Renal cortex interstitium (tissue), 15 donors: ENCODE results near the gene ZNF219. TPM values are rescaled to one million over a fixed set of nuclear protein-coding genes. Genes with fewer than 3 reads are reported as not detected.

Experiments
- DNase-seq, 11 donors: peaks; one replicate each; pipeline ENCODE4 v3.0.0-alpha.2; 2013; ENCODE audit warnings: low read depth in 9 of 11, low spot score in 4 of 11; ENCODE audit errors: extremely low read depth in 1 of 11
- long read RNA-seq, 16 experiments: transcript quantifications; one replicate each; lab custom pipeline, GENCODE V29; 2026
- polyA plus RNA-seq, 3 donors: library from polyadenylated mRNA; unstranded; fragments of 120-200 nt; gene quantifications; one replicate each; pipeline ENCODE4 v1.2.1, GENCODE V29; 2013; ENCODE audit not compliant: insufficient read length in 3 of 3

ZNF219 gene
- 10 to 100 TPM; 22.9 to 43.4 (median 39.4) TPM for polyA plus RNA-seq
- long read RNA-seq, donor 1, partial matches to known transcripts, result 7 of 13 reads
- long read RNA-seq, donor 1, other reads (novel, unspliced or antisense), result 0 of 13 reads
- long read RNA-seq, donor 2, partial matches to known transcripts, result 22 of 26 reads
- long read RNA-seq, donor 2, other reads (novel, unspliced or antisense), result 0 of 26 reads
- long read RNA-seq, donor 3, transcript ZNF219-201 (5 exons, 3,071 nt), result major isoform, 8 of 10 reads
- long read RNA-seq, donor 3, partial matches to known transcripts, result 0 of 10 reads
- long read RNA-seq, donor 3, other reads (novel, unspliced or antisense), result 0 of 10 reads
- long read RNA-seq, donor 4, transcript ZNF219-201 (5 exons, 3,071 nt), result major isoform, 8 of 16 reads
- long read RNA-seq, donor 4, partial matches to known transcripts, result 5 of 16 reads
- long read RNA-seq, donor 4, other reads (novel, unspliced or antisense), result 0 of 16 reads
- long read RNA-seq, donor 5, result 0 reads
- long read RNA-seq, donor 6, partial matches to known transcripts, result 21 of 26 reads
- long read RNA-seq, donor 6, other reads (novel, unspliced or antisense), result 0 of 26 reads
- long read RNA-seq, donor 7, partial matches to known transcripts, result 0 of 4 reads
- long read RNA-seq, donor 7, other reads (novel, unspliced or antisense), result 0 of 4 reads
- long read RNA-seq, donor 8, result 0 reads
- long read RNA-seq, donor 9, transcript ZNF219-201 (5 exons, 3,071 nt), result major isoform, 7 of 25 reads
- long read RNA-seq, donor 9, partial matches to known transcripts, result 16 of 25 reads
- long read RNA-seq, donor 9, other reads (novel, unspliced or antisense), result 0 of 25 reads
- long read RNA-seq, donor 10, transcript ZNF219-201 (5 exons, 3,071 nt), result major isoform, 5 of 22 reads
- long read RNA-seq, donor 10, partial matches to known transcripts, result 16 of 22 reads
- long read RNA-seq, donor 10, other reads (novel, unspliced or antisense), result 0 of 22 reads
- long read RNA-seq, donor 11, transcript ZNF219-201 (5 exons, 3,071 nt), result major isoform, 6 of 7 reads
- long read RNA-seq, donor 11, partial matches to known transcripts, result 0 of 7 reads
- long read RNA-seq, donor 11, other reads (novel, unspliced or antisense), result 0 of 7 reads
- long read RNA-seq, donor 12, partial matches to known transcripts, result 0 of 2 reads
- long read RNA-seq, donor 12, other reads (novel, unspliced or antisense), result 0 of 2 reads
- long read RNA-seq, donor 13, result 0 reads
- long read RNA-seq, donor 14, partial matches to known transcripts, result 8 of 14 reads
- long read RNA-seq, donor 14, other reads (novel, unspliced or antisense), result 0 of 14 reads
- long read RNA-seq, donor 15, partial matches to known transcripts, result 0 of 3 reads
- long read RNA-seq, donor 15, other reads (novel, unspliced or antisense), result 0 of 3 reads
- long read RNA-seq, donor 16, transcript ZNF219-201 (5 exons, 3,071 nt), result major isoform, 28 of 64 reads
- long read RNA-seq, donor 16, partial matches to known transcripts, result 30 of 64 reads
- long read RNA-seq, donor 16, other reads (novel, unspliced or antisense), result 0 of 64 reads

DNA sequence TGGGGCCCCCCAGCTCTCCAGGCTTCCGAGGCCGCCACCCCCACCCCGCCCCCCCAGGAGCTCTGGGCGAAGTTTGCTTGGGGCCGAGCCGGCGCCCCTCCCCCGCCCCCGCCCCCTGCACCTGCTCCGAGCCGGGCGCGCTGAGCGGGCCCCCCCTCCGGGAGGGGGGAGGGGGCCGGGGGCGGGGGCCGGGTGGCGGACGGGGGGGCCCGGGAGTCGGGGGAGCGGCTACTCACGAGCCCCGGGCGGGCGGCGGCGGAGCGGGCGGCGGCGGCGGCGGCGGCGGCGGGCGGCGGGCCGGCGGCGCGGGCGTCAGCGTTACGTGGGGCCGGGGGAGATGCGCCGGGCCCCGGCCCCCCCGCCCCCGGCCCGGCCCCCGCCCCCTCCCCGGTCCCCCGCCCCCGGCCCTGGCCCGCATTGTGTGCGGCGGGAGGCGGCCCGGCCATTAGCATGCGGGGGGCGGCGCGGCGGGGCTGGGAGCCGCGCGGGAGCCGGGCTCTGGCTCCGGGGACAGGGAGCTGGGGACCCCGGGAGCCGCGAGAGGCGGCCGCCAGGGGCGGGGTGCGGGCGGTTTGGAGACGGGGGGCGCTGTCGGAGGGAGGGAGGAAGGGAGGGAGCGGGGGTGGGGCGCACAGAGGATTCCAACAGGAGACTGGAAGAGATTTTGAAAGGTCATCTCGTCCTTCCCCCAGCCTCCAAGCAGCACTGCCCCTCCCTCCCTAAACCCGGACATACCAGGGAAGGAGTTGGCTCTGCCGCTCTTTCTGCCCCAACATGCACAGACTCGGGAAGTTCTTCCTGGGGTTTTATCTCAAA lies at the start of gene ZNF219:
ZNF219 (minus strand) TSS at position 580 of the 816 bp plus-strand sequence. CDS start 5,064 bp downstream, outside the sequence.
- DNase-seq, result peak in 1 of 11 donors; percentile 45

GRCh38 chr14:21145437-21145836 lies 47.0 kb upstream of the ZNF219 start:
- DNase-seq, result no peak

DNA sequence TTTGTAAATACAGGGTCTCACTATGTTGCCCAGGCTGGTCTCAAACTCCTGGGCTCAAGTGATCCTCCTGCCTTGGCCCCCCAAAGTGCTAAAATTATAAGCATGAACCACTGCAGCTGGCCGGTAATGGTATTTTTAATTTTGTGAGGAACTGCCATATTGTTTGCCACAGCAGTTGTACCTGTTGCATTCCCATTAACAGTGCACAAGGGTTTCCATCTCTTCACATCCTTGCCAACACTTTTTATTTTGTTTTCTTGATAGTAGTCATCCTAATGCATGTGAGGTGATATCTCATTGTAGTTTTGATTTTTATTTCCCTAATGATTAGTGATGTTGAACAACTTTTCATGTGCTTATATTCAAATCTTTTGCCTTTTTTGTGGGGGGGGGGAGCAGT lies 43.9 kb upstream of the ZNF219 start:
- DNase-seq, result no peak

DNA sequence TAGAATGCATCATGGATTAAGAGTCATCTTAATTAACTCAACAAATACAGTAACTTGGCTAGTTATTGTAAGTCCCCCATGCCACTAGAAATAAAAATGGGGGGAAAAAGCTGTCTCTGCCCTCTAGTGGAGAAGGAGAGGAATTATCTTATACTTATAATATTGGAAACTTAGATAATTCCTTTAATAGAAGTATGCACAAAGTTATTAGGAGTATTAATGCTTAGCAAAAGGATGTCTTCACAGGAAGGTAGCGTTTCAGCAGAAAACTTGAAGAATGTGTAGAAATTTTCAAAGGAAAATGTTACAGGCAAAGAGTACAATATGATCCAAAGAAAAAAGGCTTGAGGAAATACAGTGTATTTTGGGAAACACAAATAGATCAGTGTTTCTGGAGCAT lies 37.6 kb upstream of the ZNF219 start:
- DNase-seq, result no peak

DNA sequence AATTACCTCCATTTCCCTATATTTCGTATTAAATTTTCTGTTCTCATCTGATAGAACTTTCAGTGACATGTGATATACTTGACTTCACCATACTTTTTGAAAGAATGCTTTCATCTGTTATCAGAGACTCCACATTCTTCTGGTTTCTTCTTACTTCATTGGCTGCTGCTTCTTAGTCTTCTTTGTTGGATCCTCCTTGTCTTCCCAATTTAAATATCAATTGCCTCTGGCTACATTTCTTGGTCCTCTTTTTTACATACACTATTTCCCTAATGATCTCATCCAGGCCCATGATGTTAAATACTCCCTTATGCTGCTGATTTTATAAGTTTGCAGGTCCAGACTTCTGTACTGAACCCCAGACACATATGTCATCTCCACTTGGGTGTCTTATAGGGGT lies 35.4 kb upstream of the ZNF219 start:
- no peak for DNase-seq

GRCh38 chr14:21123429-21123828 lies 25.0 kb upstream of the ZNF219 start:
- DNase-seq, result no peak

GRCh38 chr14:21121122-21121521 lies 22.7 kb upstream of the ZNF219 start:
- DNase-seq, result no peak

GRCh38 chr14:21120686-21121085 lies 22.2 kb upstream of the ZNF219 start:
- DNase-seq, result no peak

GRCh38 chr14:21118933-21119332 lies 20.5 kb upstream of the ZNF219 start:
- no peak for DNase-seq

DNA sequence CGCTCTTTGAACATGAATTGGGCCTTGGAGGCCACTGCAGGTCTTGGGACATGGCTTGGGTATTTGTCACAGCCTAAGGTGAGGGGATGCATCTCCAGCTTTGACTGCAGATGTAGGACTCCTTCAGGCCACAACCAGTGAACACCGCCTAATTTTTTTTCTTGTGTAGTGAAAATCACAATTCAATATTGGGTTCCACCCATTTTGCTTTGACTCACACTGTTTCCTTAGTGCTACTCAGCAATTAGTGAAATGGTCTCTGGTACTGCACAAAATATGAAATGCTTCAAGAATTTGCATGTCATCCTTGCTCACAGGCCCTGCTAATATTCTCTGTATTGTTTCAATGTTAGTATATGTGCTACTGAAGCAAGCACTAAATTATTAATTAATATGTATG lies 14.9 kb upstream of the ZNF219 start:
- no peak for DNase-seq

DNA sequence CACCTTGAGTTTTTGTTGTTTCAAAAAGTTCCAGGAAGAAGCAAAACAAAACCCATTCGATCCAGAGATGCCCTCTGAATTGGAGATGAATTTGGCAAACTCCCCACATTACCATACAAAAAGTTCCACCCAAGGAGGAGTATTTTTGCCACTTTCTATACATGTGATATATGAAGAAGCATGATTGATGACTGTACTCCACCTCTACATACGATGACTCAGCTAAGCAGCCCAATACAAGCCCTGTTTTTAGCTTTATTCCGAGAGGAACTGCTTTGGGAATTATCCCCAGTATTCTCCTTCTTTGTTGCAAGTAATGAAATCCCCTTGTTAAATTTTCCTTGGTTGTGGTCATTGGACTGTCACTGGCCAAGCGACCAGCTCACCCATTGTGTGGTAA lies 13.8 kb upstream of the ZNF219 start:
- no peak for DNase-seq

GRCh38 chr14:21109377-21110138 lies 11.1 kb upstream of the ZNF219 start:
- DNase-seq, result peak in 4 of 11 donors; percentile 57 to 71 (median 66)

GRCh38 chr14:21108791-21109190 lies 10.3 kb upstream of the ZNF219 start:
- no peak for DNase-seq

DNA sequence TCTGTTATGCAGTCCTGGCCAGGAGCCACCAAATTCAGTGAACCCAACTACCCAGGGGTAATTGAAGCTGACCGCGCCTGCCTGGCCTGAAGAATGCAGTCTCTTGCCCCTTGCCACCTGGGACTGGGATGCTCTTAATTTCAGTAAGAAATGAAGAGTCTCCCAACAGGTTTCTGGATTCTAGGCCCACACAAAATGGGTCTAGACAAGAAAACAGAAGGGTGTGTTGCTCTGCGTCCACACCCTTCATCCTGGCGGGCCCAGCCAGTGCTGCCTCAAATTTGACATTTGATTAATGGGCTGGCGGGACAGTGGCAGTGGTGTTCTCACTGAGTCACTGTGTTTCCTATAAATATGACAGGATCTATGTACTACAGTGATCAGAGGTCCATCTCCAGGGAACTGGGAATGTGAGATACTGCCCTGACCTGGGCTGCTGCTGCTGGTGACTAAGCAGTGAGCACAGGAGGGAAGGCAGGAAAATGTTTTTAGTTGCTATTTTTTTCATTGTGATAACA lies 8.9 kb upstream of the ZNF219 start:
- DNase-seq, result no peak

GRCh38 chr14:21106498-21107282 lies 8.2 kb upstream of the ZNF219 start:
- peak in 7 of 11 donors; percentile 69 to 81 (median 77) for DNase-seq

DNA sequence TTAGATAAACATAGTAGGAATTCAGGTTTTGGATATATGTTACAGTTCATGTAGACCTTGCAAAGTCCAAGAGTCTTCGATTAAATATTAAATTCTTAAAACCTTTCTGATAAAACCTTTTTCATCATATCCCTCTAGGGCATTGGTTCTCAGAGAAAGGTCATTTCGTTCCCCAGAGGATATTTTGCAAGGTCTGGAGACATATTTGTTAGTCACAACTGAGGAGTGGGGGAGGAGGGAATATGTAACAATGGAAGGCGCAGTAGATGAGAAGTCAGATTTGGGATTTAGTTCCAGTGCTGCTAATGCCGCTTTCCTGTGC lies 7.7 kb upstream of the ZNF219 start:
- DNase-seq, result no peak
